OCI-LY3 (cell line): ENCODE measurements around the gene LTBP1.

Source experiments
- EZH2phosphoT487 ChIP-seq: fragments of 200-600 bp; shearing (Covaris generic); IDR thresholded peaks from 2 replicates; pipeline ENCODE4 v1.6.1; 2018; ENCODE audit warnings: antibody characterized with exemption, mixed run types, low read depth
- TF ChIP-seq, protein P1 (sequence below): fragments of 200-600, 300-600 bp; sonication (generic); IDR thresholded peaks from 2 replicates; pipeline ENCODE4 v1.5.1; 2014; ENCODE audit warnings: antibody characterized with exemption, low read length, low read depth

- TF ChIP-seq, protein P1, sequence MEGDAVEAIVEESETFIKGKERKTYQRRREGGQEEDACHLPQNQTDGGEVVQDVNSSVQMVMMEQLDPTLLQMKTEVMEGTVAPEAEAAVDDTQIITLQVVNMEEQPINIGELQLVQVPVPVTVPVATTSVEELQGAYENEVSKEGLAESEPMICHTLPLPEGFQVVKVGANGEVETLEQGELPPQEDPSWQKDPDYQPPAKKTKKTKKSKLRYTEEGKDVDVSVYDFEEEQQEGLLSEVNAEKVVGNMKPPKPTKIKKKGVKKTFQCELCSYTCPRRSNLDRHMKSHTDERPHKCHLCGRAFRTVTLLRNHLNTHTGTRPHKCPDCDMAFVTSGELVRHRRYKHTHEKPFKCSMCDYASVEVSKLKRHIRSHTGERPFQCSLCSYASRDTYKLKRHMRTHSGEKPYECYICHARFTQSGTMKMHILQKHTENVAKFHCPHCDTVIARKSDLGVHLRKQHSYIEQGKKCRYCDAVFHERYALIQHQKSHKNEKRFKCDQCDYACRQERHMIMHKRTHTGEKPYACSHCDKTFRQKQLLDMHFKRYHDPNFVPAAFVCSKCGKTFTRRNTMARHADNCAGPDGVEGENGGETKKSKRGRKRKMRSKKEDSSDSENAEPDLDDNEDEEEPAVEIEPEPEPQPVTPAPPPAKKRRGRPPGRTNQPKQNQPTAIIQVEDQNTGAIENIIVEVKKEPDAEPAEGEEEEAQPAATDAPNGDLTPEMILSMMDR = no peak
- TF ChIP-seq EZH2phosphoT487 = no peak
These were observed 143.9 kb downstream of the LTBP1 start for GRCh38 chr2:33090553-33091134.
